Activated naive CD4-positive, alpha-beta T cell treated with anti-CD3 and anti-CD28 coated beads, Interleukin-2, amount 50 U/mL, for 24 hours (primary cell): ENCODE measurements around the gene ITGB5.
"Not testable (repeated sequence)": the region's sequence is repeated elsewhere in the genome, so short reads cannot be mapped to it uniquely, and the experiment has no call there.

Source experiments
- H3K27ac Mint-ChIP-seq: one replicate; pipeline ENCODE4 v1.8.0; 2021; ENCODE audit warnings: mild to moderate bottlenecking, mixed read lengths
- H3K27me3 Mint-ChIP-seq: one replicate; pipeline ENCODE4 v1.8.0; 2021; ENCODE audit warnings: mixed read lengths
- H3K36me3 Mint-ChIP-seq: one replicate; pipeline ENCODE4 v1.8.0; 2021; ENCODE audit warnings: mixed read lengths
- H3K4me1 Mint-ChIP-seq: one replicate; pipeline ENCODE4 v1.8.0; 2021; ENCODE audit warnings: mixed read lengths
- H3K4me3 Mint-ChIP-seq: one replicate; pipeline ENCODE4 v1.8.0; 2021; ENCODE audit warnings: mild to moderate bottlenecking, mixed read lengths
- H3K9me3 Mint-ChIP-seq: one replicate; pipeline ENCODE4 v1.8.0; 2021; ENCODE audit warnings: mixed read lengths

Gene ITGB5

DNA sequence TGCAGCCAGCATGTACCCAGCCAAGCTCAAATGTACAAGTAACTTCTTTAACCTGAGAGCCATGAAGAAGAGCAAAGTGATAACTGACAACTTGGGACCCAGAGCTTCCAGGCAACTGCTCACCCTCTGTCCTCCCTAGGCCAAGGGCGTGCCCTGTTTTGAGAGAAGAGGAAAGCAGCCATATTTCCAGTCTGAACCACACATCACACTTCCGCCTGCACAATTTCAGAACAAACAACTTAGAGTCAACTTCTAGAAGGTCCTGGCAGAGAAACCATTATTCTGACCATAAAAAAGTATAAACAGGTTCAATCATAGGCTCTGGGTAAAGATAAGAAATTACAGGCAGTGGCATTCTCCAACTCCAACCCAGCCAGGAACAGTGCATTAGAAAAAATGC lies 50.1 kb downstream of the ITGB5 start:
- H3K27me3 Mint-ChIP-seq: no peaks in the 10 kb centered on the region
- no peaks in the 10 kb centered on the region for H3K36me3 Mint-ChIP-seq
- H3K4me3 Mint-ChIP-seq: no peak overlapping the region
- no peaks in the 10 kb centered on the region for H3K9me3 Mint-ChIP-seq
- H3K27ac Mint-ChIP-seq: no peak overlapping the region
- peaks cover 18% of the 10 kb centered on the region for H3K4me1 Mint-ChIP-seq

GRCh38 chr3:124836448-124836847 lies 50.7 kb downstream of the ITGB5 start:
- Mint-ChIP-seq H3K27me3 (no peaks in the 10 kb centered on the region), H3K27ac (no peak overlapping the region), H3K36me3 (no peaks in the 10 kb centered on the region), H3K4me1 (peaks cover 18% of the 10 kb centered on the region), H3K4me3 (no peak overlapping the region), H3K9me3 (no peaks in the 10 kb centered on the region)

- Mint-ChIP-seq H3K27me3 (no peaks in the 10 kb centered on the region), H3K4me1 (peaks cover 18% of the 10 kb centered on the region), H3K36me3 (no peaks in the 10 kb centered on the region), H3K9me3 (no peaks in the 10 kb centered on the region), H3K27ac (peak overlapping the region; percentile 19), H3K4me3 (peak overlapping the region; percentile 82)
Observed at GRCh38 chr3:124834723-124835718, 52.1 kb downstream of the ITGB5 start.

DNA sequence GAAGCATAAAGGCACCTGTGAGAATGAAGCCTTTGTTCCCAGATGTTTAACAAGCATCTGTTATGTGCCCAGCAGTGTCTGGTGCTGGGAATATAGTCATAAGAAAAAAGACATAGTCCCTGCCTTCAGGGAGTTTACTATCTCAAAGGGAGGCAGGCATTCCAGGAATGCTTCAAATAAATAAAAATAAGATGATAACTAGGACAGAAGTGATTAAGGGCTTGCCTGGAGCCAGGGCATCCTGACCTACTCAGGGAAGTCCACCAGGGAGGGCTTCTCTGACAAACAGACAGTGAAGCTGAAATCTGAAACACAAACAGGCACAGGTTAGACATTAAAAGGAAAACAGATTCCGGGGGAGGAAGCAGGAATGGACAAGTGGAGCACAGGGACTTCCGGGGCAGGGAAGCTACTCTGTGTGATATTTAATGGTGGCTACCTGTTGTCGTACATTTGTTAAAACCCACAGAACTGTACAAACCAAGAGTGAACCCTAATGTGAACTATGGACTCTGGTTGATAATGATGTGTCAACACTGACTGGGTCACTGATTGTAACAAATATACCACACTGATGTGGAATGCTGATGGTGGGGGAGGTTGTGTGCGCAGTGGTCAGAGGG lies 53.3 kb downstream of the ITGB5 start:
- Mint-ChIP-seq H3K9me3 (no peaks in the 10 kb centered on the region), H3K4me1 (peaks cover 18% of the 10 kb centered on the region), H3K27ac (no peak overlapping the region), H3K4me3 (peak overlapping the region; percentile 42), H3K27me3 (no peaks in the 10 kb centered on the region), H3K36me3 (no peaks in the 10 kb centered on the region)

GRCh38 chr3:124832782-124833709 lies 54.1 kb downstream of the ITGB5 start:
- Mint-ChIP-seq H3K27ac (no peak overlapping the region), H3K4me3 (no peak overlapping the region), H3K9me3 (no peaks in the 10 kb centered on the region), H3K4me1 (peaks cover 18% of the 10 kb centered on the region), H3K36me3 (no peaks in the 10 kb centered on the region), H3K27me3 (no peaks in the 10 kb centered on the region)

DNA sequence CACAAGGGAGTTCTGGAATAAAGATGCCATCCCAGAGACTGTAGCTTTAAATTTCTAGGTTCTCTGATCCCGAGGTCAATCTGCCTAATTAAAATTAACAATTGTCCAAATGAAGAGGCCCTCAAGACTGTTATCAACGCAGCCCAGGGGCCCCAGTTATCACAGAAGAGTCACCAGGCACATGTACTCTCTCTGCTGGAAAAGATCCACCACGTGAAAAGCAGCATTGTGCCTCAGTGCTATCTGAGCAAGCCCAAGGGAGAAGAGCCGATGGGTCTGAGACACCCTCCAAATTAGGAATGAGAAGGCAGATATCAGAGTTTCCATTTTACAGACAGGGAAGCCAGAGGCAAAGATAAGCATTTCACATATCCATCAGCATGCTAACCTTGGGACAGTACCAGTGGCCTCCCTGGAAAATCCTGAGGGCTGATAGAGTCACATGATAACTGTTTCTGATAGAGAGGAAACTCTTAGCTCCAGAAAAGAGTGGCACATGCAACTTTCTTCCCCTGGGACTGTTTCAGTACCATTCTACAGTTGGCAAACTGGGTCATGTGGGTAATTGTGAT lies 55.5 kb downstream of the ITGB5 start:
- H3K36me3 Mint-ChIP-seq: no peaks in the 10 kb centered on the region
- H3K4me1 Mint-ChIP-seq: peaks cover 18% of the 10 kb centered on the region
- H3K4me3 Mint-ChIP-seq: no peak overlapping the region
- no peaks in the 10 kb centered on the region for H3K9me3 Mint-ChIP-seq
- no peaks in the 10 kb centered on the region for H3K27me3 Mint-ChIP-seq
- H3K27ac Mint-ChIP-seq: no peak overlapping the region

DNA sequence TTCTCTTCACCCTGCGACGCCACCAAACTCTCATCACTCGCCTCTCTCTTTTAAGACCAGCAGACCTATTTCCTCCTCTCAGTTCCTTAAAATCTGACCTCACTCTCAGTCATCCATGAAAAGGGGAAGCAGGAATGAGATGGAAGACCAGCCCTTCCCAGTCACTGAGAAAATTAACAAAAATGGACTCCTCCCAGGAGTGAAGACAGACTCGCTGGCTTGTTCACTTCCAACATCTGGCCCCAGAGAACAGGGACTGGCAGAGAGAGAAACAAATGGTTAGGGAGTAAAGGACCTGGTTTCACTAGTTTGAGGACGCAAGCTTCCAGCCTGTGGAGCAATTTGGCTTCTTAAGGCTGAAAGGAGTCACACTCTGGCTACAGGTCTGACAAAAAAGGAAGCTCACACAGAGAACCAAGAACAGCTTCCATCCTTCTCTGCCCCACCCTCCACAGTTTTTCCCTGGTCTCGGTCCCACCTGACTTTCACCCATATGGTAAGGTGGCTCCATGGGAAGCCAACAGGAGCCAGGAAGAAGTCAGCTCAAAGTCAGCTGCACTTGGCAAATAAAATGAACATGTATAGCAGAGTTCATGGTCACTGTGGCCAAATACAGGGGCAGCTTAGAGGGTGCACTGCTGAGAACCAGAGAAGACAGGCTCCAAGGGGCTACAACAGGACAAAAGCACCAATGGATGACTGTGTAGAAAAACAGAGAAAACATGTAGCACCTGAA lies 57.2 kb downstream of the ITGB5 start:
- Mint-ChIP-seq H3K27ac (no peak overlapping the region), H3K27me3 (no peaks in the 10 kb centered on the region), H3K4me1 (peaks cover 9% of the 10 kb centered on the region), H3K4me3 (no peak overlapping the region), H3K36me3 (no peaks in the 10 kb centered on the region), H3K9me3 (no peaks in the 10 kb centered on the region)

GRCh38 chr3:124829178-124829818 lies 57.9 kb downstream of the ITGB5 start:
- H3K27me3 Mint-ChIP-seq: no peaks in the 10 kb centered on the region
- no peak overlapping the region for H3K27ac Mint-ChIP-seq
- no peak overlapping the region for H3K4me3 Mint-ChIP-seq
- peaks cover 7% of the 10 kb centered on the region for H3K4me1 Mint-ChIP-seq
- no peaks in the 10 kb centered on the region for H3K9me3 Mint-ChIP-seq
- H3K36me3 Mint-ChIP-seq: no peaks in the 10 kb centered on the region

GRCh38 chr3:124827476-124828206 lies 59.5 kb downstream of the ITGB5 start:
- not testable (repeated sequence) for H3K27ac Mint-ChIP-seq, H3K4me3 Mint-ChIP-seq, H3K4me1 Mint-ChIP-seq, H3K36me3 Mint-ChIP-seq, H3K27me3 Mint-ChIP-seq, H3K9me3 Mint-ChIP-seq

GRCh38 chr3:124826703-124827102 lies 60.5 kb downstream of the ITGB5 start:
- H3K36me3 Mint-ChIP-seq: no peaks in the 10 kb centered on the region
- no peaks in the 10 kb centered on the region for H3K4me1 Mint-ChIP-seq
- no peak overlapping the region for H3K27ac Mint-ChIP-seq
- peaks cover 1% of the 10 kb centered on the region for H3K27me3 Mint-ChIP-seq
- H3K4me3 Mint-ChIP-seq: no peak overlapping the region
- H3K9me3 Mint-ChIP-seq: no peaks in the 10 kb centered on the region

- H3K4me3 Mint-ChIP-seq: no peak overlapping the region
Observed at GRCh38 chr3:124824286-124824915, 62.8 kb downstream of the ITGB5 start.

GRCh38 chr3:124823648-124824047 lies 63.5 kb downstream of the ITGB5 start:
- Mint-ChIP-seq H3K4me3 (no peak overlapping the region), H3K27me3 (peaks cover 5% of the 10 kb centered on the region), H3K27ac (no peak overlapping the region), H3K36me3 (no peaks in the 10 kb centered on the region), H3K9me3 (no peaks in the 10 kb centered on the region), H3K4me1 (no peaks in the 10 kb centered on the region)

More at GRCh38 chr3:124824286-124824915, 62.8 kb downstream of the ITGB5 start:
- H3K27me3 Mint-ChIP-seq: peaks cover 5% of the 10 kb centered on the region
- no peaks in the 10 kb centered on the region for H3K4me1 Mint-ChIP-seq
- no peak overlapping the region for H3K27ac Mint-ChIP-seq
- H3K36me3 Mint-ChIP-seq: no peaks in the 10 kb centered on the region
- H3K9me3 Mint-ChIP-seq: no peaks in the 10 kb centered on the region

DNA sequence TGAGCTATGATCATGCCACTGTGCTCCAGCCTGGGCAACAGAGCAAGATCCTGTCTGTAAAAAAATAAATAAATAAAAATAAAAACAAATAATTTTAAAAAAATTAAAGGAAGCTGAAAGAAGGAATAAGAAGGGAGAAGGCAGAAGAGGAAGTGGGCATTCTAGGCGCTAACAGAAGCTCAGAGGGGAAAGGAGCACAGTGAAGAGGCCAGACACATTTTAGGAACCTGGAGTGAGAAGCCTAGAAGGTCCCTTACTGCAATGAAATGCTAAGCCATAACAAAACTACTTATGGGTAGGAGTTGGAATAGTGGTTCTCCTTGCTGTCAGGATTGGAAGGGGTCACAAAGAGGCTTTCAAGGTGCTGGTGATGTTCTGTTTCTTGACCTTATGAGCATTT lies 64.0 kb downstream of the ITGB5 start:
- Mint-ChIP-seq H3K27me3 (peaks cover 5% of the 10 kb centered on the region), H3K36me3 (no peaks in the 10 kb centered on the region), H3K4me1 (no peaks in the 10 kb centered on the region), H3K9me3 (no peaks in the 10 kb centered on the region), H3K4me3 (no peak overlapping the region), H3K27ac (no peak overlapping the region)
